Esophagus muscularis mucosa (tissue), 3 donors: Measurements from ENCODE around the gene SH3RF3.

ENCODE experiments used
- CTCF ChIP-seq, 3 experiments: fragments of 200-600 bp in 2 of 3; fragments of 450-650 bp in 1 of 3; sonication (generic) in 2 of 3; IDR thresholded peaks; one replicate each; pipeline ENCODE4 v1.5.1; 2017 to 2019; ENCODE audit warnings: antibody characterized with exemption in 3 of 3, mild to moderate bottlenecking in 2 of 3, moderate library complexity in 1 of 3
- POLR2AphosphoS5 ChIP-seq, 2 donors: sonication (generic); formaldehyde crosslinking; IDR thresholded peaks; one replicate each; pipeline ENCODE4 v1.6.1; 2017; ENCODE audit warnings: antibody characterized with exemption in 2 of 2

DNA sequence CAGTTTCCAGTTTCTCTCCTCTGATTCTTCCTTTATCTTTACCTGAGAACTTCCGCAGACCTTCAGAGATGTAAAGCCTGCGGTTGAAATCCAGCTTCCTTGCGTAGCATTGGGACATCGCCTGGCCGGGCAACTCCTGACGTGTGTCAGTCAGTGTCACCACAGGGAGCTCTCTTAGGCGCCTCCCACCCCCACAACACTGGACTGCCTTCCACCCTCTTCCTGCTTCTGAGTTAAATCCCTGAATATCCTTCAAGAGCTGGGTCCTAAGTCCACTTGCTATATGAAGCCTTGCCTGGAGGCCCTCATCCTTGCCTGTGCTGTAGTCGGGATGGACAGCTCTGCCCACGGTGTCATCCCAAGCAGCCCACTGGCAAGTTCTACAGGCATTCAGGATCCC is 305.3 kb downstream of the SH3RF3 start:
- no peak for TF ChIP-seq CTCF (IDR thresholded peaks at IDR 0.05)
- TF ChIP-seq POLR2AphosphoS5 (IDR thresholded peaks at IDR 0.05): no peak
